ENCODE measurements around the gene SNF8.

Gene SNF8

GRCh38 chr17:48882272-48882671 is 62.4 kb downstream of the SNF8 start:
- no peak for DNase-seq

Data from stimulated activated CD4-positive, alpha-beta T cell treated with anti-CD3 and anti-CD28 coated beads, Interleukin-12 subunit alpha, Interleukin-12 subunit beta, amount 100 ng/mL, for 4 hours (primary cell).